HL-60 (cell line): Measurements from ENCODE around the gene THSD7B.

Experiments used
- POLR2AphosphoS5 ChIP-seq: IDR thresholded peaks from 2 replicates; pipeline ENCODE4 v1.6.1; 2012; ENCODE audit warnings: low read depth
- TF ChIP-seq, protein P1 (sequence below): IDR thresholded peaks from one replicate; pipeline ENCODE4 v1.5.1; 2011; ENCODE audit warnings: low read length, control low read depth, inconsistent platforms; ENCODE audit not compliant: insufficient read depth

DNA sequence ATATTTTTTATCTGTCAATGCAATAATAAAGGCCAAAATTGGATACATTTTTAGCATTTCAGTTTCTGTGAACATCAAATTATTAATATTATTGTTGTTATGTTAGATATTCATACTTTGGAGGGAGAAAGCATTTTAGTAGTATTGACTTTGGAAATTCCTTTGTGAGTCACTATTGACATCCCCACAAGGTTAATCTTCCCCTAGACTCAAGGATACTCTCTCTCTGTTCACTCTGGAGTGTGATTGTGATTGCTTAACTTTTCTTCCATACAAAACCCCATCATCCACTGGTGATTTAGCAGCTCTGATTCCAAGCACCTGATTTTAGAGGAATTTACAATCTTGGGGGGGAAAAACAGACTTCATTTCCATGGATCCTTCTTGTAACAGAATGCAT lies 352.0 kb downstream of the THSD7B start:
- TF ChIP-seq, protein P1, sequence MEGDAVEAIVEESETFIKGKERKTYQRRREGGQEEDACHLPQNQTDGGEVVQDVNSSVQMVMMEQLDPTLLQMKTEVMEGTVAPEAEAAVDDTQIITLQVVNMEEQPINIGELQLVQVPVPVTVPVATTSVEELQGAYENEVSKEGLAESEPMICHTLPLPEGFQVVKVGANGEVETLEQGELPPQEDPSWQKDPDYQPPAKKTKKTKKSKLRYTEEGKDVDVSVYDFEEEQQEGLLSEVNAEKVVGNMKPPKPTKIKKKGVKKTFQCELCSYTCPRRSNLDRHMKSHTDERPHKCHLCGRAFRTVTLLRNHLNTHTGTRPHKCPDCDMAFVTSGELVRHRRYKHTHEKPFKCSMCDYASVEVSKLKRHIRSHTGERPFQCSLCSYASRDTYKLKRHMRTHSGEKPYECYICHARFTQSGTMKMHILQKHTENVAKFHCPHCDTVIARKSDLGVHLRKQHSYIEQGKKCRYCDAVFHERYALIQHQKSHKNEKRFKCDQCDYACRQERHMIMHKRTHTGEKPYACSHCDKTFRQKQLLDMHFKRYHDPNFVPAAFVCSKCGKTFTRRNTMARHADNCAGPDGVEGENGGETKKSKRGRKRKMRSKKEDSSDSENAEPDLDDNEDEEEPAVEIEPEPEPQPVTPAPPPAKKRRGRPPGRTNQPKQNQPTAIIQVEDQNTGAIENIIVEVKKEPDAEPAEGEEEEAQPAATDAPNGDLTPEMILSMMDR = no peak
- no peak for TF ChIP-seq POLR2AphosphoS5
